ENCODE data around the gene PLA2G2C.

PLA2G2C gene

GRCh38 chr1:20123722-20124455, 62.4 kb downstream of the PLA2G2C start:
- Histone ChIP-seq H3K9ac (ENCODE audit: low read length) (no peak overlapping the region), H3K4me3 (ENCODE audit: low read depth in 1 of 2, low read length in 2 of 2) (no peak overlapping the region), H3K27ac (ENCODE audit: low read depth, low read length) (no peak overlapping the region), H3K36me3 (ENCODE audit: insufficient read depth, low read length) (no peaks in the 10 kb centered on the region), H3K27me3 (ENCODE audit: control insufficient read depth in 1 of 2, insufficient read depth in 2 of 2, low read length in 2 of 2) (no peaks in the 10 kb centered on the region), H3K4me1 (ENCODE audit: insufficient read depth, low read length) (peaks cover 11% of the 10 kb centered on the region), H3K9me3 (ENCODE audit: low read length) (no peaks in the 10 kb centered on the region)

- Histone ChIP-seq H3K9me3 (ENCODE audit: low read length) (no peaks in the 10 kb centered on the region), H3K4me3 (ENCODE audit: low read depth in 1 of 2, low read length in 2 of 2) (no peak overlapping the region), H3K36me3 (ENCODE audit: insufficient read depth, low read length) (no peaks in the 10 kb centered on the region), H3K4me1 (ENCODE audit: insufficient read depth, low read length) (peaks cover 11% of the 10 kb centered on the region), H3K9ac (ENCODE audit: low read length) (no peak overlapping the region), H3K27ac (ENCODE audit: low read depth, low read length) (no peak overlapping the region), H3K27me3 (ENCODE audit: control insufficient read depth in 1 of 2, insufficient read depth in 2 of 2, low read length in 2 of 2) (no peaks in the 10 kb centered on the region)
Observed at GRCh38 chr1:20120796-20121195, 65.5 kb downstream of the PLA2G2C start.

- Histone ChIP-seq H3K27ac (ENCODE audit: low read depth, low read length) (no peak within 1 kb of the TSS), H3K9me3 (ENCODE audit: low read length) (no peaks in the 10 kb centered on the region), H3K4me3 (ENCODE audit: low read depth in 1 of 2, low read length in 2 of 2) (no peak within 1 kb of the TSS)
Observed at GRCh38 chr1:20119347-20119746, 67.0 kb downstream of the PLA2G2C start, which contains the start of gene PLA2G2D. PLA2G2D (minus strand) TSS chr1:20119536; CDS start chr1:20119498, 38 bp downstream.

GRCh38 chr1:20117236-20117635, 69.1 kb downstream of the PLA2G2C start:
- Histone ChIP-seq H3K9me3 (ENCODE audit: low read length) (no peaks in the 10 kb centered on the region), H3K4me1 (ENCODE audit: insufficient read depth, low read length) (no peaks in the 10 kb centered on the region), H3K27me3 (ENCODE audit: control insufficient read depth in 1 of 2, insufficient read depth in 2 of 2, low read length in 2 of 2) (no peaks in the 10 kb centered on the region), H3K4me3 (ENCODE audit: low read depth in 1 of 2, low read length in 2 of 2) (no peak overlapping the region), H3K36me3 (ENCODE audit: insufficient read depth, low read length) (no peaks in the 10 kb centered on the region), H3K9ac (ENCODE audit: low read length) (no peak overlapping the region), H3K27ac (ENCODE audit: low read depth, low read length) (no peak overlapping the region)

More at GRCh38 chr1:20119347-20119746, 67.0 kb downstream of the PLA2G2C start, which contains the start of gene PLA2G2D:
- H3K27me3 ChIP-seq (ENCODE audit: control insufficient read depth in 1 of 2, insufficient read depth in 2 of 2, low read length in 2 of 2), result no peaks in the 10 kb centered on the region
- peaks cover 7% of the 10 kb centered on the region for H3K4me1 ChIP-seq (ENCODE audit: insufficient read depth, low read length)
- H3K36me3 ChIP-seq (ENCODE audit: insufficient read depth, low read length), result no peaks in the 10 kb centered on the region
- H3K9ac ChIP-seq (ENCODE audit: low read length), result no peak within 1 kb of the TSS

GRCh38 chr1:20115916-20116315, 70.4 kb downstream of the PLA2G2C start:
- no peaks in the 10 kb centered on the region for H3K4me1 ChIP-seq (ENCODE audit: insufficient read depth, low read length)
- H3K27me3 ChIP-seq (ENCODE audit: control insufficient read depth in 1 of 2, insufficient read depth in 2 of 2, low read length in 2 of 2), result no peaks in the 10 kb centered on the region
- no peak overlapping the region for H3K9ac ChIP-seq (ENCODE audit: low read length)

GRCh38 chr1:20115479-20115878, 70.8 kb downstream of the PLA2G2C start:
- Histone ChIP-seq H3K9ac (ENCODE audit: low read length) (no peak overlapping the region), H3K27me3 (ENCODE audit: control insufficient read depth in 1 of 2, insufficient read depth in 2 of 2, low read length in 2 of 2) (no peaks in the 10 kb centered on the region), H3K4me1 (ENCODE audit: insufficient read depth, low read length) (no peaks in the 10 kb centered on the region), H3K27ac (ENCODE audit: low read depth, low read length) (no peak overlapping the region), H3K36me3 (ENCODE audit: insufficient read depth, low read length) (no peaks in the 10 kb centered on the region), H3K4me3 (ENCODE audit: low read depth in 1 of 2, low read length in 2 of 2) (no peak overlapping the region), H3K9me3 (ENCODE audit: low read length) (no peaks in the 10 kb centered on the region)

More at GRCh38 chr1:20115916-20116315, 70.4 kb downstream of the PLA2G2C start:
- Histone ChIP-seq H3K9me3 (ENCODE audit: low read length) (no peaks in the 10 kb centered on the region), H3K27ac (ENCODE audit: low read depth, low read length) (no peak overlapping the region), H3K36me3 (ENCODE audit: insufficient read depth, low read length) (no peaks in the 10 kb centered on the region), H3K4me3 (ENCODE audit: low read depth in 1 of 2, low read length in 2 of 2) (no peak overlapping the region)

- Histone ChIP-seq H3K9ac (ENCODE audit: low read length) (no peak overlapping the region), H3K4me3 (ENCODE audit: low read depth in 1 of 2, low read length in 2 of 2) (no peak overlapping the region), H3K9me3 (ENCODE audit: low read length) (no peaks in the 10 kb centered on the region), H3K27me3 (ENCODE audit: control insufficient read depth in 1 of 2, insufficient read depth in 2 of 2, low read length in 2 of 2) (no peaks in the 10 kb centered on the region), H3K36me3 (ENCODE audit: insufficient read depth, low read length) (no peaks in the 10 kb centered on the region), H3K4me1 (ENCODE audit: insufficient read depth, low read length) (no peaks in the 10 kb centered on the region), H3K27ac (ENCODE audit: low read depth, low read length) (no peak overlapping the region)
Observed at GRCh38 chr1:20114021-20114648, 72.2 kb downstream of the PLA2G2C start.

Data from muscle layer of colon (tissue), 2 donors.